BLaER1 (cell line): ENCODE data around the gene ADAM29.
A peak's percentile ranks its signal among the peaks of the same experiment; 100 is the strongest.
"Not testable (repeated sequence)": the region's sequence is repeated elsewhere in the genome, so short reads cannot be mapped to it uniquely, and the experiment has no call there.

Experiments
- H3K27ac ChIP-seq: shearing (Covaris generic); formaldehyde crosslinking; 2 replicates; pipeline ENCODE4 v1.8.1; 2022
- H3K27me3 ChIP-seq: shearing (Covaris generic); formaldehyde crosslinking; 2 replicates; pipeline ENCODE4 v1.8.1; 2022
- H3K36me3 ChIP-seq: shearing (Covaris generic); formaldehyde crosslinking; 2 replicates; pipeline ENCODE4 v1.8.1; 2022
- H3K4me1 ChIP-seq: shearing (Covaris generic); formaldehyde crosslinking; 2 replicates; pipeline ENCODE4 v1.8.1; 2022
- H3K4me2 ChIP-seq: shearing (Covaris generic); formaldehyde crosslinking; 2 replicates; pipeline ENCODE4 v1.8.1; 2022
- H3K4me3 ChIP-seq: shearing (Covaris generic); formaldehyde crosslinking; 2 replicates; pipeline ENCODE4 v1.8.1; 2022
- H3K9ac ChIP-seq: shearing (Covaris generic); formaldehyde crosslinking; 2 replicates; pipeline ENCODE4 v1.8.1; 2022
- H3K9me3 ChIP-seq: shearing (Covaris generic); formaldehyde crosslinking; 2 replicates; pipeline ENCODE4 v1.8.1; 2022
- H4K20me1 ChIP-seq: shearing (Covaris generic); formaldehyde crosslinking; 2 replicates; pipeline ENCODE4 v1.8.1; 2022
- Cebpa-rat ChIP-seq: shearing (Covaris generic); IDR thresholded peaks from 2 replicates; pipeline ENCODE4 v1.8.1; 2022

Gene ADAM29

DNA sequence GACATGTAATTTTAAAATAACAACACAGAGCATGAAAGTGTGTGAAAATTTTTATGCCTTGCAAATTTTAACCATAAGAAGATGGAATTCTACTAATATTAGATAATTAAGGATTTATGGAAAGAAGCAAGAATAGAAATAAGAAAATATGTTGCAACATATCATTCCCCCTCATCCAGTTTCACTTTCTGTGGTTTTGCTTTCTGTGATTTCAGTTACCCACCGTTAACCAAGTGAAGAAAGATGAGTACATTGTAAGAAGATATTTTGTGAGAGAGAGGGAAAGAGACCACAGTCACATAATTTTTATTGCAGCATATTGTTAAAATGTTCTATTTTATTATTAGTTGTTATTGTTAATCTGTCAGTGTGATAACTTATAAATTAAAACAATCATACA, 77.9 kb downstream of the ADAM29 start:
- no peak overlapping the region for H3K27ac ChIP-seq
- H3K9me3 ChIP-seq = peaks cover 59% of the 10 kb centered on the region
- peaks cover 28% of the 10 kb centered on the region for H3K4me1 ChIP-seq
- no peak overlapping the region for H3K9ac ChIP-seq
- peak overlapping the region; percentile 50 for H3K4me2 ChIP-seq
- no peaks in the 10 kb centered on the region for H3K27me3 ChIP-seq
- no peaks in the 10 kb centered on the region for H3K36me3 ChIP-seq
- H4K20me1 ChIP-seq = no peaks in the 10 kb centered on the region
- no peak overlapping the region for H3K4me3 ChIP-seq
- TF ChIP-seq Cebpa-rat = peak; percentile 84; the same call in 1 of the 2 replicates

- TF ChIP-seq Cebpa-rat = no peak
- Histone ChIP-seq H3K27me3 (no peaks in the 10 kb centered on the region), H3K4me2 (no peak overlapping the region), H4K20me1 (no peaks in the 10 kb centered on the region), H3K9me3 (peaks cover 55% of the 10 kb centered on the region), H3K36me3 (no peaks in the 10 kb centered on the region), H3K4me3 (no peak overlapping the region), H3K4me1 (peaks cover 47% of the 10 kb centered on the region), H3K9ac (no peak overlapping the region), H3K27ac (no peak overlapping the region)
Measured at GRCh38 chr4:174999407-174999806, 81.2 kb downstream of the ADAM29 start.

DNA sequence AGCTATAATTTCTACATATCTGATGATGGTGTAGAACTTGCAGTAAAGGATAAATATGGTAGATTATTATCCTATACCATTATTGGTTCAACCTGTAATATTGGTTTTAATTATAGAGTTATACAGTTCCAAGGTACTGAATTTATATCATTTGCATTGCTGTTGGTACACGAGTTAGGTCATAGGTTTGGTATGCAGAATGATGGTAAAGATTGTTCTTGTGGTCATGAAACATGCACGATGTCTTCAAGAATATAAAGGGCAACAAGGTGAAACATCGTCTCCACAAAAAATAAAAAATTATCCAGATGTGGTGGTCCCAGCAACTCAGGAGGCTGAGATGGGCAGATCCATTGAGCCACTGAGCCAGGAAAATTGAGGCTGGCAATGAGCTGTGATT, 99.6 kb downstream of the ADAM29 start:
- Histone ChIP-seq H3K9ac (no peak overlapping the region), H3K36me3 (no peaks in the 10 kb centered on the region), H3K27ac (no peak overlapping the region), H3K4me1 (no peaks in the 10 kb centered on the region; the same call in 1 of the 2 replicates), H4K20me1 (no peaks in the 10 kb centered on the region), H3K27me3 (no peaks in the 10 kb centered on the region), H3K9me3 (peaks cover 15% of the 10 kb centered on the region), H3K4me3 (no peak overlapping the region), H3K4me2 (no peak overlapping the region)
- no peak for TF ChIP-seq Cebpa-rat

DNA sequence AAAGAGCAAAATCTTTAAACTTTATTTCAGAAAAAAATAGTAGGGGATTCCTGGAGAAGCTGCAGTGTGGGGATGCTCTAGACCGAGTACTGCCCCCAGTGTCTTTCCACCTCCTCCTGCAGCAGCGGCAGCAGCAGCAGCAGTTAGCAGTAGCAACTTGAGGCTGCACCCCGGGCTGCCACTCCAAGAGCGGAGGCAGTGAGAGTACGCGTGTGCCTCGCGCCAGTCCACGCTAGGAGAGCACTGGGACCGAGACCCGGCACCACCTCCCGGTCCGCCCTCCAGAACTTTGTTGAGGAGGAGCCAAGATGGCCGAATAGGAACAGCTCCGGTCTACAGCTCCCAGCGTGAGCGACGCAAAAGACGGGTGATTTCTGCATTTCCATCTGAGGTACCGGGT, 101.3 kb downstream of the ADAM29 start:
- H3K4me1 ChIP-seq, H3K27ac ChIP-seq, H3K4me2 ChIP-seq, H3K36me3 ChIP-seq, H4K20me1 ChIP-seq, H3K27me3 ChIP-seq, H3K4me3 ChIP-seq, H3K9ac ChIP-seq: not testable (repeated sequence)
- peaks cover 15% of the 10 kb centered on the region for H3K9me3 ChIP-seq
